Retinal pigment epithelial cell (primary cell): ENCODE measurements around the gene ZXDA.
A peak's percentile ranks its signal among the peaks of the same experiment; 100 is the strongest.
"Not testable (repeated sequence)": the region's sequence is repeated elsewhere in the genome, so short reads cannot be mapped to it uniquely, and the experiment has no call there.

Experiments
- DNase-seq: peaks from one replicate; pipeline ENCODE4 v3.0.0-alpha.2; 2010; ENCODE audit warnings: low read depth
- H3K4me3 ChIP-seq: 2 replicates; pipeline ENCODE4 v1.5.1; 2011; ENCODE audit warnings: mild to moderate bottlenecking, low read length, control low read depth, moderate library complexity
- CTCF ChIP-seq: conservative IDR thresholded peaks from 2 replicates; pipeline ENCODE4 v1.5.1; 2011; ENCODE audit warnings: low read depth, low read length, control low read depth, inconsistent platforms

The ZXDA gene, protein sequence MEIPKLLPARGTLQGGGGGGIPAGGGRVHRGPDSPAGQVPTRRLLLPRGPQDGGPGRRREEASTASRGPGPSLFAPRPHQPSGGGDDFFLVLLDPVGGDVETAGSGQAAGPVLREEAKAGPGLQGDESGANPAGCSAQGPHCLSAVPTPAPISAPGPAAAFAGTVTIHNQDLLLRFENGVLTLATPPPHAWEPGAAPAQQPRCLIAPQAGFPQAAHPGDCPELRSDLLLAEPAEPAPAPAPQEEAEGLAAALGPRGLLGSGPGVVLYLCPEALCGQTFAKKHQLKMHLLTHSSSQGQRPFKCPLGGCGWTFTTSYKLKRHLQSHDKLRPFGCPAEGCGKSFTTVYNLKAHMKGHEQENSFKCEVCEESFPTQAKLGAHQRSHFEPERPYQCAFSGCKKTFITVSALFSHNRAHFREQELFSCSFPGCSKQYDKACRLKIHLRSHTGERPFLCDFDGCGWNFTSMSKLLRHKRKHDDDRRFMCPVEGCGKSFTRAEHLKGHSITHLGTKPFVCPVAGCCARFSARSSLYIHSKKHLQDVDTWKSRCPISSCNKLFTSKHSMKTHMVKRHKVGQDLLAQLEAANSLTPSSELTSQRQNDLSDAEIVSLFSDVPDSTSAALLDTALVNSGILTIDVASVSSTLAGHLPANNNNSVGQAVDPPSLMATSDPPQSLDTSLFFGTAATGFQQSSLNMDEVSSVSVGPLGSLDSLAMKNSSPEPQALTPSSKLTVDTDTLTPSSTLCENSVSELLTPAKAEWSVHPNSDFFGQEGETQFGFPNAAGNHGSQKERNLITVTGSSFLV

DNA sequence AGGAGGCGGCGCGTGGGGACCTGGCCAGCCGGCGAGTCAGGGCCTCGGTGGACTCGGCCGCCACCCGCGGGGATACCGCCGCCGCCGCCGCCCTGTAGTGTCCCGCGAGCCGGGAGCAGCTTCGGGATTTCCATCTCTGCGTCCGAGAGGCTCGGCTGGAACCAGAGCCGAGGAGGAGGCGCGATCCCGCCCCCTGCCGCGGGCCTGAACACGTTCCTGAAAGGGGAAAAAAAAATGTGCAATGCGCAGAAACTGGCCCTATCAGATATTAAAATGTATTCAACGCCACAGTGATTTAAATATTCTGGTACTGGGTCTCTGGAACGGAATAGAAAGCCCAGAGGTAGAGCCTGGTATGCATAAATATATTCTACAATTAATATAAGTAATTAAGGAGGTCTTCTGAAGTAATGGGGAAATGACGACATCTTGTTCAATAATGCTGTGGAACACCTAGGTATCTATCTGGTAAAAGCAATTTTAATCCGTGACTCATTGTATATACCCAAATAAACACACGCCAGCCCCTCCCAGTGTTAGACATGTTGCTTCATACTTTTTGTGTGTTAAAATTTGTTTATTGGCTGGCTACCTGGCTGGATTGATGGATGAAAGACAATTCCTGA, at the start of gene ZXDA:
TSS of gene ZXDA (minus strand) at position 172 of the 626 bp plus-strand sequence. CDS start at position 134, 38 bp downstream.
- peak within 1 kb of the TSS; percentile 46 for H3K4me3 ChIP-seq
- not testable (repeated sequence) for DNase-seq

- no peak overlapping the region for H3K4me3 ChIP-seq
- no peak for DNase-seq
- TF ChIP-seq CTCF, result no peak
Measured at GRCh38 chrX:57952320-57952678, 42.0 kb upstream of the ZXDA start.

DNA sequence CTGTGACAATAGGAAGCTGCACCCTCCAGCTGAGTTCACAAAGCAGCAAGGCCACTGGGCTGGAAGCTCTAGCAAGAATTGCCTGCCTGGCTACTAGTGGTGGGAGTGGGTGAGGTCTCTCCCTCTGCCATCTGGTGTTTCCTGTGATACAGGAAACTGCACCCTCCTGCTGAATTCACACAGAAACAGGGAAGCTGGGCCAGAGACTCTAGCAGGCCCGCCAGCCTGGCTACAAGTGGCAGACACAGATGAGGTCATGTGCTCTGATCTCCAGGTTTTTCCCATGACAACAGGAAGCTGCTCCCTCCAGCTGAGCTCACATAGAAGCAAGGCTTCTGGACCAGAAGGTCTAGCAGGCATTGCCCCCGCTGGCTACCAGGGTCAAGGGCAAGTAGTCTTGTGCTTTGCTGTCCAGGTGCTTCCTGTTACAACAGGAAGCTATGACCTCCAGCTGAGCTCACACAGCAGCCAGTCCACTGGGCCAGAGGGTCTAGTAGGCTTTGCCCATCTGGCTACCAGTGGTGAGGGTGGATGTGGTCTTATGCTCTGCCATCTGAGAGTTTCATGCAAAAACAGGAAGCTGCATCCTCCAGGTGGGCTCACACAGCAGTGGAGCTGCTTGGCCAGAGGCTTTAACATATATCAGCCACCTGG, 41.5 kb upstream of the ZXDA start:
- no peak for DNase-seq
- no peak for TF ChIP-seq CTCF
- H3K4me3 ChIP-seq, result no peak overlapping the region

- H3K4me3 ChIP-seq, result no peak overlapping the region
- no peak for DNase-seq
- no peak for TF ChIP-seq CTCF
Measured at GRCh38 chrX:57933321-57933720, 23.1 kb upstream of the ZXDA start.

GRCh38 chrX:57932266-57932665, 22.0 kb upstream of the ZXDA start:
- no peak for DNase-seq
- TF ChIP-seq CTCF, result no peak
- H3K4me3 ChIP-seq, result no peak overlapping the region

- no peak for TF ChIP-seq CTCF
- no peak overlapping the region for H3K4me3 ChIP-seq
- no peak for DNase-seq
Measured at GRCh38 chrX:57930051-57930450, 19.8 kb upstream of the ZXDA start.

- DNase-seq, result no peak
- no peak overlapping the region for H3K4me3 ChIP-seq
- TF ChIP-seq CTCF, result peak; percentile 31
Measured at GRCh38 chrX:57929373-57929772, 19.1 kb upstream of the ZXDA start.
